Endothelial cell of umbilical vein (primary cell): Measurements from ENCODE around the gene ZMIZ2. TPM values are rescaled to one million over a fixed set of nuclear protein-coding genes. Genes with fewer than 3 reads are reported as not detected.

Experiments used
- BruUV-seq: library from RNA; stranded (reverse); fragments of 400-500 nt; replicated peaks from 2 replicates; lab custom pipeline; 2021; lab: Mats Ljungman, UMichigan
- CTCF ChIA-PET: fragments of 300-600, 350-600 bp; sonication (Branson Sonifier 250); formaldehyde crosslinking; loops from one replicate; lab custom pipeline; 2021; ENCODE audit warnings: antibody characterized with exemption, inconsistent platforms; lab: Charles Lee
- POLR2A ChIA-PET: fragments of 300-600, 350-600 bp; sonication (Branson Sonifier 250); formaldehyde crosslinking; loops from one replicate; lab custom pipeline; 2021; ENCODE audit warnings: antibody characterized with exemption, inconsistent platforms; lab: Charles Lee
- DNase-seq: peaks from one replicate; pipeline ENCODE4 v3.0.0-alpha.2; 2011; ENCODE audit warnings: low read depth, low spot score
- FAIRE-seq: peaks from 2 replicates; lab custom pipeline; 2011; peaks lifted over from hg19 to GRCh38; lab: Jason Lieb, UNC
- H2AFZ ChIP-seq: 2 replicates; pipeline ENCODE4 v1.6.0; 2012; ENCODE audit warnings: low read depth, low read length, control low read depth, inconsistent platforms
- H3K27ac ChIP-seq: 2 replicates; pipeline ENCODE4 v1.5.1; 2011; ENCODE audit warnings: low read depth, mild to moderate bottlenecking, control low read depth, low read length, moderate library complexity; ENCODE audit not compliant: insufficient read depth
- H3K27me3 ChIP-seq, 2 experiments: 2 replicates each; pipeline versions ENCODE4 v1.6.0 to v1.6.1; 2011; ENCODE audit warnings: low read length in 2 of 2, mixed read lengths in 1 of 2; ENCODE audit not compliant: control insufficient read depth in 2 of 2, insufficient read depth in 2 of 2
- H3K36me3 ChIP-seq, 2 experiments: 2 replicates in 1 of 2; 3 replicates in 1 of 2; pipeline ENCODE4 v1.5.1; 2011; ENCODE audit warnings: low read length in 2 of 2, mild to moderate bottlenecking in 1 of 2, moderate library complexity in 1 of 2; ENCODE audit not compliant: control insufficient read depth in 2 of 2, insufficient read depth in 2 of 2; ENCODE audit errors: extremely low read depth in 1 of 2
- H3K4me1 ChIP-seq: 3 replicates; pipeline ENCODE4 v1.5.1; 2011; ENCODE audit warnings: mild to moderate bottlenecking, low read length; ENCODE audit not compliant: control insufficient read depth, insufficient read depth; ENCODE audit errors: extremely low read depth
- H3K4me2 ChIP-seq: 2 replicates; pipeline ENCODE4 v1.6.1; 2011; ENCODE audit warnings: low read length, control low read depth, mixed read lengths; ENCODE audit not compliant: insufficient read depth
- H3K4me3 ChIP-seq, 3 experiments: fragments of 200-600 bp in 1 of 3; sonication (generic), shearing (Covaris generic) in 1 of 3; replicated peaks in 1 of 3; 2 replicates each; pipeline ENCODE4 v1.5.1; 2011 to 2016; ENCODE audit warnings: control low read depth in 3 of 3, low read length in 3 of 3, mild to moderate bottlenecking in 2 of 3, inconsistent platforms in 1 of 3, low read depth in 1 of 3, moderate library complexity in 1 of 3; ENCODE audit not compliant: insufficient read depth in 1 of 3
- H3K79me2 ChIP-seq: 2 replicates; pipeline ENCODE4 v1.6.0; 2012; ENCODE audit warnings: low read length, inconsistent platforms; ENCODE audit not compliant: control insufficient read depth, insufficient read depth
- H3K9ac ChIP-seq: replicated peaks from 2 replicates; pipeline ENCODE3; 2011; ENCODE audit warnings: low read length, control low read depth; ENCODE audit not compliant: insufficient read depth; ENCODE audit errors: extremely low read depth
- H3K9me1 ChIP-seq: replicated peaks from 3 replicates; pipeline ENCODE4 v1.6.0; 2011; ENCODE audit warnings: mild to moderate bottlenecking, low read length; ENCODE audit not compliant: control insufficient read depth, insufficient read depth; ENCODE audit errors: extremely low read depth
- H3K9me3 ChIP-seq: replicated peaks from 2 replicates; pipeline ENCODE4 v1.5.1; 2012; ENCODE audit warnings: low read length, inconsistent platforms; ENCODE audit not compliant: control insufficient read depth, insufficient read depth
- H4K20me1 ChIP-seq: replicated peaks from 2 replicates; pipeline ENCODE3; 2011; ENCODE audit warnings: mild to moderate bottlenecking, low read length; ENCODE audit not compliant: control insufficient read depth, insufficient read depth; ENCODE audit errors: extremely low read depth
- CTCF ChIP-seq, 2 donors: IDR thresholded peaks; 1 replicate in 1 of 2; 2 replicates in 1 of 2; pipeline ENCODE4 v1.5.1; 2011; ENCODE audit warnings: low read length in 2 of 2, mild to moderate bottlenecking in 2 of 2, moderate library complexity in 2 of 2, control low read depth in 1 of 2, inconsistent platforms in 1 of 2, low read depth in 1 of 2; ENCODE audit not compliant: insufficient read depth in 1 of 2; ENCODE audit errors: extremely low read depth in 1 of 2
- EZH2 ChIP-seq: IDR thresholded peaks from 2 replicates; pipeline ENCODE4 v1.6.1; 2012; ENCODE audit warnings: borderline replicate concordance, low read depth, mild to moderate bottlenecking, moderate library complexity, low read length, inconsistent platforms; ENCODE audit not compliant: severe bottlenecking
- FOS ChIP-seq: IDR thresholded peaks from 2 replicates; pipeline ENCODE4 v1.6.1; 2011; ENCODE audit warnings: mild to moderate bottlenecking, low read length, moderate library complexity, borderline replicate concordance; ENCODE audit not compliant: insufficient read depth
- GATA2 ChIP-seq: IDR thresholded peaks from 2 replicates; pipeline ENCODE4 v1.7.0; 2011; ENCODE audit warnings: low read depth, mild to moderate bottlenecking, moderate library complexity, mixed read lengths, low read length; ENCODE audit not compliant: insufficient read length, insufficient read depth
- JUN ChIP-seq: IDR thresholded peaks from 2 replicates; pipeline ENCODE4 v1.6.1; 2011; ENCODE audit warnings: borderline replicate concordance, low read depth; ENCODE audit not compliant: insufficient read length, insufficient read depth
- MAX ChIP-seq: IDR thresholded peaks from 2 replicates; pipeline ENCODE4 v1.6.1; 2011; ENCODE audit not compliant: insufficient read depth, insufficient read length
- MYC ChIP-seq: IDR thresholded peaks from one replicate; pipeline ENCODE4 v1.6.1; 2011; ENCODE audit warnings: mild to moderate bottlenecking, low read depth, low read length
- POLR2A ChIP-seq: IDR thresholded peaks from 2 replicates; pipeline ENCODE4 v1.6.1; 2012; ENCODE audit warnings: low read depth, mild to moderate bottlenecking, control low read depth, low read length
- POLR2AphosphoS5 ChIP-seq: IDR thresholded peaks from 2 replicates; pipeline ENCODE4 v1.6.1; 2012; ENCODE audit warnings: low read depth, mild to moderate bottlenecking, control low read depth, low read length, moderate library complexity; ENCODE audit not compliant: insufficient read depth
- dilution Hi-C: fragments of 300-500 bp; cut with MboI; formaldehyde crosslinking; loops from one replicate; pipeline ENCODE4 v1.15.0; 2019; ENCODE audit warnings: low sequenced_read_pairs; ENCODE audit not compliant: extremely low pct_ligation_motif_present
- intact Hi-C: fragments of 100-400 bp; cut with micrococcal nuclease; formaldehyde crosslinking; loops from one replicate; pipeline ENCODE4 v1.10.0; 2022
- polyA plus RNA-seq, 4 experiments: library from polyadenylated mRNA; depleted of rRNA in 3 of 4; stranded (reverse) in 3 of 4; unstranded in 1 of 4; fragments of >200 nt; gene quantifications; 2 replicates each; pipeline versions ENCODE4 v1.2.1 to v1.2.3, GENCODE V29; 2011 to 2012; ENCODE audit warnings: missing spikeins in 1 of 4
- total RNA-seq: library from RNA; stranded (reverse); gene quantifications from 2 replicates; pipeline ENCODE4 v1.2.3, GENCODE V29; 2021

Gene ZMIZ2
- total and polyA plus RNA-seq, 2 donors (not counting 3 experiments of a cell fraction or from before 2014, with no cell fraction given) = 30.6 to 87.5 TPM

- dilution Hi-C loops (no loop called here), intact Hi-C loops (no loop called here)
- Histone ChIP-seq H3K9me1 (no peaks in the 10 kb centered on the region), H3K27me3 (no peaks in the 10 kb centered on the region), H3K79me2 (peaks cover 26% of the 10 kb centered on the region), H3K27ac (no peak overlapping the region), H3K9ac (no peak overlapping the region), H3K4me2 (no peak overlapping the region), H3K4me1 (peaks cover 5% of the 10 kb centered on the region), H3K36me3 (peaks cover 0 to 3% of the 10 kb centered on the region in 2 experiments), H2AFZ (no peak overlapping the region), H3K9me3 (no peaks in the 10 kb centered on the region), H4K20me1 (peaks cover 4% of the 10 kb centered on the region), H3K4me3 (no peak overlapping the region)
- CTCF ChIA-PET = interaction anchor here (1.4 kb wide), 1 partner anchor 159 kb away, joined by 3 read pairs; no protein-coding TSS in a partner anchor
- no peak for FAIRE-seq
- POLR2A ChIA-PET = no interaction called here
- DNase-seq = no peak
- no TSS peak for BruUV-seq
- no peak for TF ChIP-seq GATA2
- no peak for TF ChIP-seq MAX
- TF ChIP-seq MYC = no peak
- TF ChIP-seq JUN = no peak
- TF ChIP-seq CTCF (IDR thresholded peaks at IDR 0.05; ENCODE audit: extremely low read depth in 1 of 2, insufficient read depth in 1 of 2, low read depth in 1 of 2, low read length in 2 of 2) = no peak
- no peak for TF ChIP-seq EZH2
- TF ChIP-seq FOS = no peak
- TF ChIP-seq POLR2AphosphoS5 = no peak
- TF ChIP-seq POLR2A = no peak
Measured at GRCh38 chr7:44793919-44794318, 45.3 kb downstream of the ZMIZ2 start.
